ENCODE data around the gene KRTAP5-1. TPM values are rescaled to one million over a fixed set of nuclear protein-coding genes. Genes with fewer than 3 reads are reported as not detected.
"Not testable (repeated sequence)": the region's sequence is repeated elsewhere in the genome, so short reads cannot be mapped to it uniquely, and the experiment has no call there.

KRTAP5-1 gene
- polyA plus RNA-seq, 1 donor (not counting 4 experiments of a cell fraction or from before 2014, with no cell fraction given) = not detected

- no peaks in the 10 kb centered on the region for H4K20me1 ChIP-seq (ENCODE audit: control insufficient read depth, extremely low read depth, insufficient read depth, low read length)
- no peaks in the 10 kb centered on the region for H3K9me3 ChIP-seq (ENCODE audit: control insufficient read depth, low read depth, low read length)
- no peak overlapping the region for H3K4me3 ChIP-seq (ENCODE audit: control insufficient read depth in 2 of 3, extremely low read depth in 1 of 3, insufficient read depth in 2 of 3, low read depth in 1 of 3, low read length in 3 of 3)
- no peaks in the 10 kb centered on the region for H3K27me3 ChIP-seq (ENCODE audit: control insufficient read depth, extremely low read depth, insufficient read depth, low read length)
- H2AFZ ChIP-seq (ENCODE audit: control insufficient read depth, low read length) = no peak overlapping the region
- TF ChIP-seq EZH2 (IDR thresholded peaks at IDR 0.05; ENCODE audit: low read length) = no peak
- TF ChIP-seq CTCF (optimal IDR thresholded peaks at IDR 0.05 in 1 of 3, IDR thresholded peaks at IDR 0.05 in 1 of 3, conservative IDR thresholded peaks at IDR 0.05 in 1 of 3; ENCODE audit: extremely low read depth in 1 of 3, insufficient read depth in 2 of 3, low read length in 3 of 3) = no peak
- no peak overlapping the region for H3K27ac ChIP-seq (ENCODE audit: control insufficient read depth, insufficient read depth, low read length)
- FAIRE-seq (no peak), DNase-seq (ENCODE audit: low read depth, low spot score) (no peak)
- H3K9ac ChIP-seq (ENCODE audit: control insufficient read depth, extremely low read depth, insufficient read depth, low read length) = no peak overlapping the region
- H3K79me2 ChIP-seq (ENCODE audit: control insufficient read depth, insufficient read depth, low read length) = no peaks in the 10 kb centered on the region
- dilution Hi-C loops (cut with MboI; ENCODE audit: extremely low pct_ligation_motif_present, low sequenced_read_pairs) = no loop called here
- H3K9me1 ChIP-seq (ENCODE audit: control insufficient read depth, extremely low read depth, insufficient read depth, low read length) = no peaks in the 10 kb centered on the region
- H3K4me2 ChIP-seq (ENCODE audit: control insufficient read depth, extremely low read depth, insufficient read depth, low read depth, low read length) = no peak overlapping the region
- H3K4me1 ChIP-seq (ENCODE audit: control insufficient read depth, extremely low read depth, insufficient read depth, low read length) = no peaks in the 10 kb centered on the region
- no peaks in the 10 kb centered on the region for H3K36me3 ChIP-seq (ENCODE audit: control insufficient read depth in 2 of 2, extremely low read depth in 1 of 2, insufficient read depth in 2 of 2, low read length in 2 of 2)
These were observed 33.1 kb upstream of the KRTAP5-1 start for GRCh38 chr11:1618231-1618630.

GRCh38 chr11:1608363-1608762 lies 23.3 kb upstream of the KRTAP5-1 start, which contains the start of gene KRTAP5-3:
Gene KRTAP5-3, minus strand, starts transcription at chr11:1608463. Its CDS starts 78 bp downstream, at chr11:1608385.
- FAIRE-seq (no peak), DNase-seq (ENCODE audit: low read depth, low spot score) (no peak)
- no peak for TF ChIP-seq CTCF (optimal IDR thresholded peaks at IDR 0.05 in 1 of 3, IDR thresholded peaks at IDR 0.05 in 1 of 3, conservative IDR thresholded peaks at IDR 0.05 in 1 of 3; ENCODE audit: extremely low read depth in 1 of 3, insufficient read depth in 2 of 3, low read length in 3 of 3)
- no peak for TF ChIP-seq EZH2 (IDR thresholded peaks at IDR 0.05; ENCODE audit: low read length)
- no peaks in the 10 kb centered on the region for H3K36me3 ChIP-seq (ENCODE audit: control insufficient read depth in 2 of 2, extremely low read depth in 1 of 2, insufficient read depth in 2 of 2, low read length in 2 of 2)
- dilution Hi-C loops (cut with MboI; ENCODE audit: extremely low pct_ligation_motif_present, low sequenced_read_pairs) = no loop called here
- no peaks in the 10 kb centered on the region for H4K20me1 ChIP-seq (ENCODE audit: control insufficient read depth, extremely low read depth, insufficient read depth, low read length)
- H3K79me2 ChIP-seq (ENCODE audit: control insufficient read depth, insufficient read depth, low read length) = no peaks in the 10 kb centered on the region
- H3K9me3 ChIP-seq (ENCODE audit: control insufficient read depth, low read depth, low read length) = no peaks in the 10 kb centered on the region
- H3K27me3 ChIP-seq (ENCODE audit: control insufficient read depth, extremely low read depth, insufficient read depth, low read length) = peaks cover 21% of the 10 kb centered on the region
- H3K4me1 ChIP-seq (ENCODE audit: control insufficient read depth, extremely low read depth, insufficient read depth, low read length) = no peaks in the 10 kb centered on the region
- no peak within 1 kb of the TSS for H2AFZ ChIP-seq (ENCODE audit: control insufficient read depth, low read length)
- no peak within 1 kb of the TSS for H3K9ac ChIP-seq (ENCODE audit: control insufficient read depth, extremely low read depth, insufficient read depth, low read length)
- no peak within 1 kb of the TSS for H3K27ac ChIP-seq (ENCODE audit: control insufficient read depth, insufficient read depth, low read length)
- H3K9me1 ChIP-seq (ENCODE audit: control insufficient read depth, extremely low read depth, insufficient read depth, low read length) = no peaks in the 10 kb centered on the region
- H3K4me2 ChIP-seq (ENCODE audit: control insufficient read depth, extremely low read depth, insufficient read depth, low read depth, low read length) = no peak within 1 kb of the TSS
- no peak within 1 kb of the TSS for H3K4me3 ChIP-seq (ENCODE audit: control insufficient read depth in 2 of 3, extremely low read depth in 1 of 3, insufficient read depth in 2 of 3, low read depth in 1 of 3, low read length in 3 of 3)

GRCh38 chr11:1607901-1608300 lies 22.8 kb upstream of the KRTAP5-1 start:
- H3K36me3 ChIP-seq (ENCODE audit: control insufficient read depth in 2 of 2, extremely low read depth in 1 of 2, insufficient read depth in 2 of 2, low read length in 2 of 2); H4K20me1 ChIP-seq (ENCODE audit: control insufficient read depth, extremely low read depth, insufficient read depth, low read length); H3K27ac ChIP-seq (ENCODE audit: control insufficient read depth, insufficient read depth, low read length); H3K9me1 ChIP-seq (ENCODE audit: control insufficient read depth, extremely low read depth, insufficient read depth, low read length); dilution Hi-C loops (cut with MboI; ENCODE audit: extremely low pct_ligation_motif_present, low sequenced_read_pairs); FAIRE-seq; DNase-seq (ENCODE audit: low read depth, low spot score); H3K79me2 ChIP-seq (ENCODE audit: control insufficient read depth, insufficient read depth, low read length); H3K4me1 ChIP-seq (ENCODE audit: control insufficient read depth, extremely low read depth, insufficient read depth, low read length); H2AFZ ChIP-seq (ENCODE audit: control insufficient read depth, low read length); H3K9me3 ChIP-seq (ENCODE audit: control insufficient read depth, low read depth, low read length); H3K4me2 ChIP-seq (ENCODE audit: control insufficient read depth, extremely low read depth, insufficient read depth, low read depth, low read length); H3K9ac ChIP-seq (ENCODE audit: control insufficient read depth, extremely low read depth, insufficient read depth, low read length); H3K4me3 ChIP-seq (ENCODE audit: control insufficient read depth in 2 of 3, extremely low read depth in 1 of 3, insufficient read depth in 2 of 3, low read depth in 1 of 3, low read length in 3 of 3): not testable (repeated sequence)
- peaks cover 21% of the 10 kb centered on the region for H3K27me3 ChIP-seq (ENCODE audit: control insufficient read depth, extremely low read depth, insufficient read depth, low read length)
